GM19395 (cell line): ENCODE data around the gene CRB3.

Experiments
- ATAC-seq: cut with Tn5 transposase; IDR thresholded peaks from one replicate; pipeline ENCODE4 v1.9.1; 2021; ENCODE audit warnings: mild to moderate bottlenecking, moderate library complexity; ENCODE audit not compliant: unreplicated experiment

CRB3 gene

DNA sequence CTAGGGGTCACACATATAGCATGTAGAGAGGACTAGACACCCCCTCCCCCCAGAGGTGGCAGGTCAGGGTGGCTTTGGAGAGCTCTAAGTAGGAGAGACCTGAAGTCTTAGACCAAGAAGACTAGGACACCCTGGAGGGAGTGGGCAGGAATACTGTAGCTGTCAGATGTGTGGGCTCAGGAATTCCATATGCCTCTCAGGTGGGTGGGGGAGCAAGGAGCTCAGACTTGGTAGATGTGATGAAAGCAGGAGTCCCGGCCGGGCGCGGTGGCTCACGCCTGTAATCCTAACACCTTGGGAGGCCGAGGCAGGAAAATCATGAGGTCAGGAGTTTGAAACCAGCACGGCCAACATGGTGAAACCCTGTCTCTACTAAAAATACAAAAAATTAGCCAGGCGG lies 1.6 kb downstream of the CRB3 start:
- ATAC-seq: no peak

DNA sequence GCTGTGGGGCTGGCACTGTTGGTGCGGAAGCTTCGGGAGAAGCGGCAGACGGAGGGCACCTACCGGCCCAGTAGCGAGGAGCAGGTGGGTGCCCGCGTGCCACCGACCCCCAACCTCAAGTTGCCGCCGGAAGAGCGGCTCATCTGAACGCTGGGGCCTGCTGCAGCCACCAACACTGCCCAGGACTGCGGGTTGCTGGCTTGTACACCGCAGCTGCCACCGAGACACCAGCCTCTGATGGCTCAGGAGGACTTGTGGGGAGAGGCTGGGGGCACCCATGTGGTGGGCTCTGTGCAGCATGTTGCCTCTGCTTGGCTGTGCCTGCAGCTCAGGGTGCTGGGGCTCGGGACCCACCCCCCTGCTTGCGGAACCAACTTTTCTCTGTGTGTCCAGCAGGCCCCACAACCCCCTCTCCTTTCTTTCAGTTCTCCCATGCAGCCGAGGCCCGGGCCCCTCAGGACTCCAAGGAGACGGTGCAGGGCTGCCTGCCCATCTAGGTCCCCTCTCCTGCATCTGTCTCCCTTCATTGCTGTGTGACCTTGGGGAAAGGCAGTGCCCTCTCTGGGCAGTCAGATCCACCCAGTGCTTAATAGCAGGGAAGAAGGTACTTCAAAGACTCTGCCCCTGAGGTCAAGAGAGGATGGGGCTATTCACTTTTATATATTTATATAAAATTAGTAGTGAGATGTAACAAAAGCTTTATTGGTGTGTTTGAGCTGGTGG lies 2.6 kb downstream of the CRB3 start:
- no peak for ATAC-seq

DNA sequence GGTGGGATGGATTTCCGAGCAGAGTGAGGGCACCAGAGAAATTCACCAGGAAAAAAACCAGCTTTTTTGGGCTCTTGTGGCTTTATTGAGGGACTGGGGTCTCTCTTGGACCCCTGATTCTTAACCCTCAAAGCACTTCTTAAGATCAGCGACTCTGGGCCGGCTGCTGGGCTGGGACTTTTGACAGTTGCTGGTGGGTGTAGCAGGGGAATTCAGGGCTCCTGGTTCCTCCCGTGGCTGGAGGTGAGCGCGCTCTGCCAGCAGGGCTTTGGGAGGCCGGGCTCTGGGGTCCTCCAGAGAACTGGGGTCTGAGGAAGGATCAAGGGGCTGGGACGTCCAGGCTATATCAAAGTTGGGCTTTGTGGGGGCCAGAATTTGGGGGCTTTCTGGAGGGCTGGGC lies 3.3 kb downstream of the CRB3 start:
- ATAC-seq: no peak

DNA sequence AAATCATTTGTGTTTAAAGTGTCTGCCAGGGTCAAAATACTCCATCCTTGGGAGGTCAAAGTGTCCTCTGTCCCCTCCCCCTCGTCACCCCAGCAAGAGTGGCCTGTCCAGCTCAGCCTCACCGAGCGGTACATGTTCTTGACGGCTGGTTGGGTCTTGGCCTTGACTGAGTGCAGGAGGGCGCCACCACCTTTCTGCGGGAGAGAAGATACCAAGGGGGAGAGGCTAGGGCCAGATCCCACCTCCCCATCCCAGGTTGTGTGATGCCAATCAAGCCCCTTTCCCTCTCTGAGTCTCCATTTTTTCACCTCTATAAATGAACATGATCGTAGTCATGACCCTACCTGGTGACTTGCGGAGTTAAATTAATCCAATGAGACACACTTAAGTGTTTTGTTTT lies 6.1 kb downstream of the CRB3 start:
- ATAC-seq: no peak

DNA sequence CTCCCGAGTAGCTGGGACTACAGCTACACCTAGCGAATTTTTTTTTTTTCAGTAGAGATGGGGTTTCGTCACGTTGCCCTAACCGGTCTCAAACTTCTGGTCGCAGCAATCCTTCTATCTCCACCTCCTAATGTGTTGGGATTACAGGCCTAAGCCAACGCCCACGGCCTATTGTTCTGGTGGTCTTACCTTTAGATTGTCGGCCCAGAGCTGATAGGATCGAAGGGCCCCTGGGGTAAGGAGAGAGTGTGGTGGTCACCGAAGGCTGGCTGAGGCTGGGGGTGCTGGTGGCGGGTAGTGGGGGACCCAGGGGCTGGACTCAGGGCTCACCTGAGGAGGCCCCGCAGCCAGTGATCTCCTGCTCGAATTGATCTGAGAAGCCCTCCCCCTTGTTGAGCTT lies 7.0 kb downstream of the CRB3 start:
- ATAC-seq: no peak

DNA sequence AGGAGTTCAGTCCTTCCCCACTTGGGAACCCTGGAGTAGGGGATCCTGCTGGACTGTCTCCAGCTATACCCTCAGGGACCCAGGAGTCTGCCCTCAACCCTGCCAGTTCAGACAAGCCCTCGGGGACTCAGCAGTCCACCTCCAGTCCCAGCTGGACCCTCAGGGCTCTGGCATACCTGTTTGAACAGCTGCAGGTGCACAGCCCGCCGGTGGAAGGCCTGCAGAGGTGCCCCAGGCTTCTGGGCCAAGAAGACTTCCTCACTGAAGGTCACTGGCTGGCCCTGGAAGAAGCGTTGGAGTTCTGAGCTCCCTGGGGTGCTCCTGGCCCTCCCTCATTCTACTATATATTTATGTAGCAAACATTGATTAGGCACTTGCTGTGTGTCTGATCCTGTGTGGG lies 8.6 kb downstream of the CRB3 start:
- ATAC-seq: no peak

DNA sequence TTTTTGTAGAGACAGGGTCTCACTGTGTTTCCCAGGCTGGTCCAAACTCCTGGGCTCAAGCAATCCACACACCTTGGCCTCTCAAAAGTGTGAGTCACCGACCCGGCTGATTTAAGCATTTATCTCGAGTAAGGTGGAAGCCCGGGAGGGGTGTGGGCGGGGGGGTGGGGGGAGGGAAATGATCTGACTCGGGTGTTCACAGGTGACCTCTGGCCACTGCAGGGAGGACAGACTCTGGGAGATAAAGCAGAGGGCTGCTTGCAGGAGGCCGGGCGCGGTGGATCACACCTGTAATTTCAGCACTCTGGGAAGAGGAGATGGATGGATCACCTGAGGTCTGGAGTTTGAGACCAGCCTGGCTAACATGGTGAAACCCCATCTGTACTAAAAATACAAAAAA lies 9.6 kb downstream of the CRB3 start:
- no peak for ATAC-seq

DNA sequence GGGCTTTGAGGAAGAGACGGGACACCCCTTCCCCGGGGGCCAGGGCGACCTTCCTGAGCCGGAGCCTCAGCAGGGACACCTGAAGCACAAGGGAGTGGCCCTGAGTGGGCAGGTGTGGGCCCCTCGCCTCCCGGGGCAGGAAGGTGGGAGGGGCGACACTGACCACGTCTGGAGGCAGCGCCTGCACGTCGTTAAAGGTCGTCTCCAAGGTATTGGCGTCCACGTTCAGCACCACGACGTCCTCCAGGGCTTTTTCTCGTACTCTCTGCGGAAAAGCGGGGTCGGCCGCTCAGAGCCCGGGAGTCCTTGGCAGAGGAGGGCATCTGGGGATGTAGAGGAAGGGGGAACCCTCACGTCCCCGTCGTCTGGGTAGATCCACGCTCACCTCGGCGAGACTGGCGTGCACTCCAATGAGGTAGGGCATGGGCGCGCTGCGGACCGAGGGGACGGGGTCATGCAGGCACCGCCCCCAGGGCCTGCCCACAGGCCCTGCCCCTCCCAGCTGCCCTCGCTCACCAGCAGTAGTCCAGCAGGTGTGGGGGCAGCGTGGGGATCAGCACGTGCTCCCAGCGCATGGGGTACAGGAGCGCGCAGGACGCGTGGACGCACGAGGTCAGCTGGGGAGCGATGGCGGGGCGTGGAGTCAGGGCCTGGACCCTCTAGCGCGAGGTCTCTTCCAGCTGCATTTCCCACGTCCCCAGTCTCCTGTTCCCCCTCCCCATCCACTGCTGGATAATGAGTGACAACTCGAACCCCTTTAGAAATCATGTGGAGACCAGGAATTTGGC lies 11.4 kb downstream of the CRB3 start:
- no peak for ATAC-seq

DNA sequence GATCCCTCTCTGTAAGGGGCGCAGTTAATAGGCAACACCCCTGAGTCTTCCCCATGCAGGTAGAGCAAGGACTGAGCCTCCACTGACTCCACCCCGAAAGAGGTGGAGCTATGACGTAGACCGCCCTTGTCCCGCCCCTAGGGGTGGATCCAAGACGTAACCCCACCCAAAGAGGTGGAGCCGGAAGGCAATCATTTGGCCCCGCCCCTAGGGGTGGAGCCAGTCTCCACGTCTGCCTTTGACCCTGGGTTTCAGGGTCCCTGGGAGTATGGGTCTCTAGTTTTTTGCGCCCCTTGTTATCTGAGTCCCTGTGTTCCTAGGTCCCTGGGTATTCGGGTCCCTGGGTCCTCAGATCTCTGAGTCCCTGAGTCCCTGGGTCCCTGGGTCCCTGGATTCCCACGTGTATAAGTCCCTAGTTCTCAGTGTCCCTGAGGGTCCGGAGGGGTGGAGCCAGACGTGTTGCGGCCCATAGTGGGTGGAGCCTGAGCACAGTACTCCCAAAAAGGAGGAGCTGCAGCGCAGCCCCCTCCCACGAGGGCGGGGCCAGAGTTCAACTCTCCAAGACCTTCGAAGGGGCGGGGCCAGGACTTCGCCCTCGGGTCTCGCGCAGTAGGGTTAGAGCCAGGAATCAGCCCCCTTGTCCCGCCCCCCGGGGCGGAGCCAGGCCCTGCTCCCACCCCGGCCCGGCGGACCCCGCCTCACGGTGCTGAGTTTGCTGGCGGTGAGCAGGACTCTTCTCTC lies 12.3 kb downstream of the CRB3 start:
- ATAC-seq: no peak

DNA sequence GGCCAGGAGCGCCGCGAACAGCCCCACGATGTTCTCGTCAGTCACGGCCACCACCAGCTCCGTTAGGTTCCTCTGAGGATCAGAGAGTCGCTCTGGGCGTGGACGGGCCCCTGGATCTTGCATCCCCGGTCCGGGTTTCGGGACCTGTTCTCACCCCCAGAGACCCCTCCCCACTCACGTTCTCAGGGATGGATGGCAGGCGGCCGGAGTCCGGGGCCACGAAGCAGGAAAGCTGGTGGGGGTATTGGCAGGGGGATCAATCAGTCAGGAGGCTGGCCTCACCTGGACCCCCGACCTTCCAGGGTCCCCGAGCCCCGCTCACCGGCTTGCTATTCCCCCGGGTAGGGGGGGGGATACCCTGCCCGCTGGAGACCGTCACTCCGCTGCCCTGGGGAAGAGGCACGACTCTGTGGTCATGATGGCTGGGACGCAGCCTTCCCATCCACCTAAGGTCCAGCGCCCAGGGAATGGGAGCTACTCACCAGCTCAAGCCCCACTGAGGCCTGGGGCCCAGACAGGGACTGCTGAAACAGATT lies 12.9 kb downstream of the CRB3 start:
- no peak for ATAC-seq

DNA sequence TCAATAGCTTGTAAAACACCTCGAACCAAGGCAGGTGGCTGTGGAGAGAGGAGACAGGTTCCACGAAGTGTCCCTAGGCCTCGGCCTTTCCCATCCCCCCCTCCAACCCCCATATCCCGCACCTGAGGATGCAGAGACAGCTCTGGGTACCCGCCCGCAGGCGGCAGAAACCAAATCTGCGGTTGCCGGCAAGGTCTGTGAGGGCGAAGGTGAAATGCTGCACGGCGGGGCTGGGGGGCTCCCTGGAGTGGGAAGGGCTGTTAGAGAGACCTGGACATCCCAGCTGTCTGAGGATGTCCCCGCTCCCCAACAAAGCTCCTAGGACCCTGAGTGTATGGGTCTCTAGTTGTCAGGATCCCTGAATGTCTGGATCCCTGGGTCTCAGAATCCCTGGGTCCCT lies 14.7 kb downstream of the CRB3 start:
- ATAC-seq: no peak

DNA sequence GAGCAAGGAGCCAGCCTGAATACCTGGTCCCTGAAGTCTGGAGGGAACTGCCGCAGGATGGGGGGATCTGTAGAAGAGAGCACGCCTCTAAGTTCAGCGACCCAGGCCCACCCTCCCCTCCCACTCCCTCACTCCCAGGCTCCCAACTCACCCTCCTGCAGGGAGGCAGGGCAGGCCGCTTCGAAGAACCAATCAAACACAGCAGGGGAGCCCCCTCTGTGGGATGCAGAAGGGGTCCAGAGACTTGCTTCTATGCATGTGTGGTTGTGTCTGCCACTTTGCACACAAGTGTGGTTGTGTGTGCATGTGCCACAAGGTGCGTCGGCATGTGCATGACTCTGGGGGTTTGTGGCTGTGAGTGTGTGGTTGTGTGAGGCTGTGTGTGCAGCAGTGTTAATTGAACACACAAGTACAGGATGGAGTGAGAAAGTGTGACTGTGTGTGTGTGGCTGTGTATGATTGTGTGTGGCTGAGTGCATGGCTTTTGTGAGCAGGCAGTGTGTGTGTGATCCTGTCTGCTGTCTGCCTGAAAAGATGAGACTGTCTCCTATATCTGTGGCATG lies 15.8 kb downstream of the CRB3 start:
- ATAC-seq: no peak

DNA sequence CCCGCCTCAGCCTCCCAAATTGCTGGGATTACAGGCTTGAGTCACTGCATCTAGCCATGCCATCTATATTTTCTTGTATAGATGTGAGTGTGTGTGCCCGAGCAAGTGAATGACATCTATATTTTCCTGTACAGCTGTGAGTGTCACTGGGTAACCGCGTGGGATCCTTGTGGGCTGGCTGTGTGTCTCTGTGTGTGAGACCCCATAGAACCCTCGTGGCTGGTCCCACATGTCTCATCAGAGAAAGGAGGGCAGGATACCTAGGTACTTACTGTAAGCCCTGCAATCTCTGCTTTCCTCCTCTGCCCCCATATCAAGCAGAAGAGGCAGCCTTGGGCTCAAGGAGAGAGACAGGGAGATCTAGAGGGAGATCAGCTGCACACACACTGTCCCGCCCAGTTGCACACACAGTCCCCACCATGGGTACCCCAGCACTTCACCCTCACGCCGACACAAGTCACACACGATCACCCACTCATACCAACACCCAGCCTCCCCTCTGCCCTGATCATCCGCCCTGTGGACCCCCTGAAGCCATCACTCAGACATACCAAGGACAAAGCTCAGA lies 16.9 kb downstream of the CRB3 start:
- ATAC-seq: no peak

DNA sequence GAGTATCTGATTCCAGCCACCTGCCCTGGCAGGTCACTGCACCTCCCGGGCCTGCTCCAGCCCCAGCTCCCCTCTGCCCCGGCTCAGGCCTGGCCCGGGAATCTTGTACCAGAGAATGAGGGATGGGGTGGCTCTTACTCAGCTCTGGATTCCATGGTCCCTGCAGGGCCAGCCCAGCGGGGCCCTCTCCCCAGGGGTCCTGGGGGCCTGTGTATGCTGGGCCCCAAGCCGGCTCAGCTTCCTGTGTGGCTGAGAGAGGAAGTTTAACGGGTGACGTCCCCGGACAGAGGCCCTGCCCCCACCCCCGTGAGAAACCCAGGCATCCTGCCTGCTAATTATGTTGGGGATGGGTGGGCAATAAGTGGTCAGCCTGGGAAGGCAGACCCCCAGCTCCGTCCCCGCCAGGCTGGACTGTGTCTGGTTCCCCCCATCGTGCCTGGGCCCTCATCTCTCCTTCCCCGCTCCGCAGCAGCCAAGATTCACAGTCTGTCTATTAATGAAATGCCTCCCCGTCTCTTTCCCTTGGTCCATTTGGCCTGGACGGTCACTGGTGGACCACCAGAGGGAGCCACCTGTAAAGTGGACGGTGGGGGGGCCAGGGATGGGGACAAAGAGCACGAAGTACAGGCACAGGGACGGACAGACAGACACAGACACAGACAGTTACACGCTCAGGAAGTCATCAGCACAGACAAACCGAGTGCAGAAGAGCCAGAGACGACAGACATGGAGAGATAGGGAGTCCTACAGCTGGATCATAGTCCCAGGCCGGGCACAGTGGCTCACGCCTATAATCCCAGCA lies 17.7 kb downstream of the CRB3 start, which contains the start of gene DENND1C:
Gene DENND1C, minus strand, starts transcription at position 247 of the 802 bp plus-strand sequence. Its CDS starts 92 bp downstream, at position 155.
- no peak for ATAC-seq

DNA sequence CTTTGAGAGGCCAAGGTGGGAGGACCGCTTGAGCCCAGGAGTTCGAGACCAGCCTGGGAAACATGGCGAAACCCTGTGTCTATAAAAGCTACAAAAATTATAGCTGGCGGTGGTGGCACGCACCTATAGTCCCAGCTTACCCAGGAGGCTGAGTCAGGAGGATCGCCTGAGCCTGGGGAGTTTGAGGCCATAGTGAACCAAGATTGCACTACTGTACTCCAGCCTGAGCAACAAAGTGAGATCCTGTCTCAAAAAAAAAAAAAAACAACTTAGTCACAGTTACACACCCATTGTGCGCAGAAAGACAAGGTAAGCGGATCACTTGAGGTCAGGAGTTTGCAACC lies 18.2 kb downstream of the CRB3 start:
- no peak for ATAC-seq

DNA sequence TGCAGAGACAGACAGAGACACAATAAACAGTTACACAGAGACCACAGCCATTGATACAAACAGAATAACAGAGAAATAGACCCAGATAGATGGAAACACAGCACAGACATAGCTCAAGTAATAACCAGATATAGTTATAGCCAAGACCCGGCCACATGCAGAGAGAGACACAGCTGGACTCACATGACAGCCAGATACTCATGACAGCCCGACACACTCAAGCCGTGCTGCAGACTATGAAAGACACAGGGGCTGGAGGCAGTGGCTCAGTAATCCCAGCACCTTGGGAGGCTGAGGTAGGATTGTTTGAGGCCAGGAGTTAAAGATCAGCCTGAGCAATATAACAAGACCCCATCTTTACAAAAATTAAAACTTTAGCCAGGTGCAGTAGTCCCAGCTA lies 19.2 kb downstream of the CRB3 start:
- ATAC-seq: no peak

DNA sequence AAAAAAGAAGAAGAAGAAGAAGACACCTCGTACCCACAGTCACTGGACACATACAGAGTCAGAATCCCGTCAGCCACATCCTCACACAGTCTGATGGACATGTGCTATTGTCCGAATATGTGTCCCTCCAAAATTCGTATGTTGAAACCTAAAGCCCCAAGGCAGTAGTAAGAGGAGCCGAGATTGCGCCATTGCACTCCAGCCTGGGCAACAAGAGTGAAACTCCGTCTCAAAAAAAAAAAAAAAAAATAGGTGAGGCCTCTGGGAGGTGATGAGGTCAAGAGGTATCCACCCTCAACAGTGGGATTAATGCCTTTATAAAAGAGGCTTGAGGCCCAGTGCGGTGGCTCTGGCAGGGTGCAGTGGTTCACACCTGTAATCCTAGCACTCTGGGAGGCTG lies 20.2 kb downstream of the CRB3 start:
- ATAC-seq: no peak

DNA sequence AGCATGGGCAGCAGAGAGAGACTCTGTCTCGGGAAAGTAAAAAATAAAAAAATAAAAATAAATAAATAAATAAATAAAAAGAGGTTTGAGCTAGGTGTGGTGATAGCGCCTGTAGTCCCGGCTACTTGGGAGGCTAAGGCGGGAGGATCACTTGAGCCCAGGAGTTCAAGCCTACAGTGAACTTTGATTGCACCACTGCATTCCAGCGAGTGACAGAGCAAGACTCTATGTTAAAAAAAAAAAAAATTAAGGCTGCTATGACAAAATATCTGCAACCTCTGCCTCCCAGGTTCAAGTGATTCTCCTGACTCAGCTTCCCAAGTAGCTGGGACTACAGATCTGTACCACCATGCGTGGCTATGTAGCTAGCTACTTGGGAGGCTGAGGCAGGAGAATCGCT lies 20.8 kb downstream of the CRB3 start:
- ATAC-seq: no peak

DNA sequence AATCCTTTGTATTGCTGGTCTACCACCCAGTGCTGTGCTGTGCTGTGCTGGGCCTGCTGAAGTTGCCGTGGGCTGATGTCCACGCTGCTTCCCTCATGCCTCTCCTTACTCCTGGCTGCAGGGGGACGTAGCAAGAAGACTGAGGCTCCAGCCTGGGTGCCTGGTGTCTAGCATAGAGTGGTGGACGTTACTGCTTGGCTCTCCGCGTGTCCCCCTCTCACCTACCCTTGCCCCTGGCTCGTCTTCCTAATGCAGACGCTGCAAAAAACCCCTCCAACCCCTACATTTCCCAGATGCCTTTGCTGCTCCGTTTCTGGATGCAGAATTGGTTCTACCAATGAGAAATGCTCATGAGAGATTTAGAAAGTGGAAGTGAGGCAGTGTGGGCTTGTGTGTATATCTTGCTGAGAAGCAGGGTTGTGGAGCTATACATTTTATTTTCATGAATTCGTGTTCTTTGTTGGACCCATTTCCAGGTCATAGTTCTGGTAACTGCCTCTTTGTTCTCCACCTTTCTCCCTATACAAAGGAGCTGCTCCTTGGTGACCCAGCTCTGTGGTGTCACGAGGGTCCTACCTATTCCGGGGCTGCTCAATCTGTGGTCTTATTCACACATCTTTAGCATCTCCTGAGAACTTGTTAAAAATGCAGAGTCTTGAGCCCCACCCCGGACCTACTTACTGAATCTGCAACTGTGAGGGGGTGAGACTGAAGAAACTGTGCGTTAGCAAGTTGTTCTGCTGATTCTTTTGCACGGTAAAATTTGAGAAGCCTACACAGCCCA lies 25.4 kb downstream of the CRB3 start:
- peak; percentile 75 for ATAC-seq
